ENCODE results near the gene PPTC7. TPM values are rescaled to one million over a fixed set of nuclear protein-coding genes. Genes with fewer than 3 reads are reported as not detected.

Gene PPTC7
- total and polyA plus RNA-seq, 2 of the 13 experiments (the other 11 are each of a cell fraction or from before 2014, with no cell fraction given), result 4.8 to 12.3 TPM

DNA sequence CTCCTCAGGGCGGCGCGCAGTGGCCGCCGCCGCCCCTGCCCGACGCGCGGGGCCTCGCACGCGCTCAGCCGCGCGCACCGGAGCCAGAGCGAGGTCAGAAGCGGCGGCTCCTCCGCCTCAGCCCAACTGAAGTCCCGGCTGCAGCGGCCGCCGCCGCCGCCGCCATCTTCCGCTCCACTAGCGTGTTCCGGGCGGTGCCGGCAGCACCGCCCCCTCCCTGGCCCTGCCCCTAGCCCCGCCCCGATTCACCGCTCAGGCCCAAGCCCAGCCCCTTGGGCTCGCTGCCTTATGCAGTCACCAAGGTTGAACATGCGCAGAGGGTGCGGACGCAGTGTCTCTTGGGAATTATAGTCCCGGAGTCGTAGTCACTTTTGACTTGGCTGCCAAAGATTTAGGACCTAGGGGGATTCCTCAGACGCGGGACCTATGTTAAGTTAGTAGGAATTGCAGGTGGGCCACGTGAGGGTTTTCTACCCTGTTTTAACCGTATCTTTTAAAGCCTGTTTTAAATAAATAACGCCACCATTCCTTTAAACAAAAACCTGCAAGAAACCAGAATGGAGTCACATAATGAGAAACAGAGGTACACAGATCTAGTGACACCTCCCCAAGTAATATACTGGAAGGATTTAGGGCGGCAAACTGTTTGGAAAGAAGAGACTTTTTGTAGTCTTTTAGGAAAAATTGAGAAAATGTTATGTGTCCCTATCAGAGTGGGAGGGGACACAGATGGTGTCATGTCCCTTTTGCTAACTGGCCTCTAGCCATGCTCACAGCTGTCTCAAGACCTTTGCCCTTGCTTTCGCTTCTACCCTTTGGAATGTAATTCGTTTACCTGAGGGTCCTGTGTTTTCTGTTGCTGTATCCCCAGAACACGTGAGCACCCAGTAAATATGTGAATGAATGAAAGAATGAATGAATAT is at the start of gene PPTC7 (continued):
- TF ChIP-seq NCOA2 (CRISPR knock-in tag; IDR thresholded peaks at IDR 0.05) (no peak), HNRNPLL (IDR thresholded peaks at IDR 0.05; ENCODE audit: low read depth, low read length, poor library complexity, severe bottlenecking) (peak; percentile 21), ISL2 (CRISPR knock-in tag; IDR thresholded peaks at IDR 0.05) (0 out of 2 replicates have a peak, but pooled peaks have one; percentile 10), HNRNPH1 (optimal IDR thresholded peaks at IDR 0.05; ENCODE audit: low read depth, low read length) (no peak), XRCC5 (optimal IDR thresholded peaks at IDR 0.05; ENCODE audit: low read length) (peak; percentile 9), SAP130 (CRISPR knock-in tag; IDR thresholded peaks at IDR 0.05; ENCODE audit: low read depth) (peak; percentile 79), ZNF646 (CRISPR knock-in tag; IDR thresholded peaks at IDR 0.05) (no peak), KDM1A (CRISPR knock-in tag; IDR thresholded peaks at IDR 0.05) (no peak), MED1 (CRISPR knock-in tag; IDR thresholded peaks at IDR 0.05) (no peak), ZBTB7B (CRISPR knock-in tag; IDR thresholded peaks at IDR 0.05) (no peak; the same call in 1 of the 2 replicates), SIN3A (IDR thresholded peaks at IDR 0.05; ENCODE audit: borderline replicate concordance, low read depth, low read length) (peak; percentile 80; the same call in 1 of the 2 replicates)
- TF ChIP-seq, protein P1, sequence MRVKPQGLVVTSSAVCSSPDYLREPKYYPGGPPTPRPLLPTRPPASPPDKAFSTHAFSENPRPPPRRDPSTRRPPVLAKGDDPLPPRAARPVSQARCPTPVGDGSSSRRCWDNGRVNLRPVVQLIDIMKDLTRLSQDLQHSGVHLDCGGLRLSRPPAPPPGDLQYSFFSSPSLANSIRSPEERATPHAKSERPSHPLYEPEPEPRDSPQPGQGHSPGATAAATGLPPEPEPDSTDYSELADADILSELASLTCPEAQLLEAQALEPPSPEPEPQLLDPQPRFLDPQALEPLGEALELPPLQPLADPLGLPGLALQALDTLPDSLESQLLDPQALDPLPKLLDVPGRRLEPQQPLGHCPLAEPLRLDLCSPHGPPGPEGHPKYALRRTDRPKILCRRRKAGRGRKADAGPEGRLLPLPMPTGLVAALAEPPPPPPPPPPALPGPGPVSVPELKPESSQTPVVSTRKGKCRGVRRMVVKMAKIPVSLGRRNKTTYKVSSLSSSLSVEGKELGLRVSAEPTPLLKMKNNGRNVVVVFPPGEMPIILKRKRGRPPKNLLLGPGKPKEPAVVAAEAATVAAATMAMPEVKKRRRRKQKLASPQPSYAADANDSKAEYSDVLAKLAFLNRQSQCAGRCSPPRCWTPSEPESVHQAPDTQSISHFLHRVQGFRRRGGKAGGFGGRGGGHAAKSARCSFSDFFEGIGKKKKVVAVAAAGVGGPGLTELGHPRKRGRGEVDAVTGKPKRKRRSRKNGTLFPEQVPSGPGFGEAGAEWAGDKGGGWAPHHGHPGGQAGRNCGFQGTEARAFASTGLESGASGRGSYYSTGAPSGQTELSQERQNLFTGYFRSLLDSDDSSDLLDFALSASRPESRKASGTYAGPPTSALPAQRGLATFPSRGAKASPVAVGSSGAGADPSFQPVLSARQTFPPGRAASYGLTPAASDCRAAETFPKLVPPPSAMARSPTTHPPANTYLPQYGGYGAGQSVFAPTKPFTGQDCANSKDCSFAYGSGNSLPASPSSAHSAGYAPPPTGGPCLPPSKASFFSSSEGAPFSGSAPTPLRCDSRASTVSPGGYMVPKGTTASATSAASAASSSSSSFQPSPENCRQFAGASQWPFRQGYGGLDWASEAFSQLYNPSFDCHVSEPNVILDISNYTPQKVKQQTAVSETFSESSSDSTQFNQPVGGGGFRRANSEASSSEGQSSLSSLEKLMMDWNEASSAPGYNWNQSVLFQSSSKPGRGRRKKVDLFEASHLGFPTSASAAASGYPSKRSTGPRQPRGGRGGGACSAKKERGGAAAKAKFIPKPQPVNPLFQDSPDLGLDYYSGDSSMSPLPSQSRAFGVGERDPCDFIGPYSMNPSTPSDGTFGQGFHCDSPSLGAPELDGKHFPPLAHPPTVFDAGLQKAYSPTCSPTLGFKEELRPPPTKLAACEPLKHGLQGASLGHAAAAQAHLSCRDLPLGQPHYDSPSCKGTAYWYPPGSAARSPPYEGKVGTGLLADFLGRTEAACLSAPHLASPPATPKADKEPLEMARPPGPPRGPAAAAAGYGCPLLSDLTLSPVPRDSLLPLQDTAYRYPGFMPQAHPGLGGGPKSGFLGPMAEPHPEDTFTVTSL (CRISPR knock-in tag; IDR thresholded peaks at IDR 0.05; ENCODE audit: borderline replicate concordance), result 0 out of 2 replicates have a peak, but pooled peaks have one; percentile 23
- TF ChIP-seq, protein P2, sequence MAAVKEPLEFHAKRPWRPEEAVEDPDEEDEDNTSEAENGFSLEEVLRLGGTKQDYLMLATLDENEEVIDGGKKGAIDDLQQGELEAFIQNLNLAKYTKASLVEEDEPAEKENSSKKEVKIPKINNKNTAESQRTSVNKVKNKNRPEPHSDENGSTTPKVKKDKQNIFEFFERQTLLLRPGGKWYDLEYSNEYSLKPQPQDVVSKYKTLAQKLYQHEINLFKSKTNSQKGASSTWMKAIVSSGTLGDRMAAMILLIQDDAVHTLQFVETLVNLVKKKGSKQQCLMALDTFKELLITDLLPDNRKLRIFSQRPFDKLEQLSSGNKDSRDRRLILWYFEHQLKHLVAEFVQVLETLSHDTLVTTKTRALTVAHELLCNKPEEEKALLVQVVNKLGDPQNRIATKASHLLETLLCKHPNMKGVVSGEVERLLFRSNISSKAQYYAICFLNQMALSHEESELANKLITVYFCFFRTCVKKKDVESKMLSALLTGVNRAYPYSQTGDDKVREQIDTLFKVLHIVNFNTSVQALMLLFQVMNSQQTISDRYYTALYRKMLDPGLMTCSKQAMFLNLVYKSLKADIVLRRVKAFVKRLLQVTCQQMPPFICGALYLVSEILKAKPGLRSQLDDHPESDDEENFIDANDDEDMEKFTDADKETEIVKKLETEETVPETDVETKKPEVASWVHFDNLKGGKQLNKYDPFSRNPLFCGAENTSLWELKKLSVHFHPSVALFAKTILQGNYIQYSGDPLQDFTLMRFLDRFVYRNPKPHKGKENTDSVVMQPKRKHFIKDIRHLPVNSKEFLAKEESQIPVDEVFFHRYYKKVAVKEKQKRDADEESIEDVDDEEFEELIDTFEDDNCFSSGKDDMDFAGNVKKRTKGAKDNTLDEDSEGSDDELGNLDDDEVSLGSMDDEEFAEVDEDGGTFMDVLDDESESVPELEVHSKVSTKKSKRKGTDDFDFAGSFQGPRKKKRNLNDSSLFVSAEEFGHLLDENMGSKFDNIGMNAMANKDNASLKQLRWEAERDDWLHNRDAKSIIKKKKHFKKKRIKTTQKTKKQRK (IDR thresholded peaks at IDR 0.05; ENCODE audit: low read length), result no peak
